ENCODE measurements around the gene RAD50.

RAD50 gene

GRCh38 chr5:132659598-132660493 is 103.1 kb downstream of the RAD50 start:
- no peak overlapping the region for H3K4me3 ChIP-seq (ENCODE audit: low read depth, low read length)

DNA sequence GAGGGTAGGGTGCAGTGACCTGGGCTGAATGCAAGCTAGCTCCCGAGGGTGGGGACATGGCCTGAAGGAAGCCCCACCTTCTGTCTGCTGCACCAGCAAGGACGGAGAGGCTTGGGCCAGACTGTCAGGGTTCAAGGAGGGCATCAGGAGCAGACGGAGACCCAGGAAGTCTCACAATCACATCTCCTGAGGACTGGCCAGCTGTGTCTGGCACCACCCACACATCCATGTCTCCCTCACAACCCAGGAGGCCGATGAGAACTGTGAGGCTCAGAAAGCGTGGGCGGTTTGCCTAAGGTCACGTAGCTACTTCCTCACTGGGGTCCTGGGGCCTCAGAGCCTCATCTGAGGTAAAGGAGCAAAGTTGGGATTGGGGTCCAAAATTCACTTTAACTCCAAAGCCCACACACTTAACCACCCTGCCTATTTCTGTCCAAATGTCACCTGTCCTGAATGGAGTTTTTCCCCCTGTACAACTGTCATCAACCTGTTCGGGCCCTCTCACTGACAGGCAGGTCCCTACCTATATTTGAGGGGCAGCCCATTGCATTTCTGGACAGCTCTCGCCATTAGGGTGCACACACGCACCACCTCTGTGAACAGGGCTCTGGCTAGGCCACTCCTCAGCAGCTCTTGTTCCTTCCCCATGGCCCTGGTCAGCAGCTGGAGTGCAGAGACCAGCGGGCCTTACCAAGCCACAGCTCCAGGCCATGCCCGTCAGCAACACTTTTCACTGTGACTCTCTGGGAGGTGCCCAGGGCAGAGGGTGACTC is 104.6 kb downstream of the RAD50 start:
- H3K4me3 ChIP-seq (ENCODE audit: low read depth, low read length), result no peak overlapping the region

DNA sequence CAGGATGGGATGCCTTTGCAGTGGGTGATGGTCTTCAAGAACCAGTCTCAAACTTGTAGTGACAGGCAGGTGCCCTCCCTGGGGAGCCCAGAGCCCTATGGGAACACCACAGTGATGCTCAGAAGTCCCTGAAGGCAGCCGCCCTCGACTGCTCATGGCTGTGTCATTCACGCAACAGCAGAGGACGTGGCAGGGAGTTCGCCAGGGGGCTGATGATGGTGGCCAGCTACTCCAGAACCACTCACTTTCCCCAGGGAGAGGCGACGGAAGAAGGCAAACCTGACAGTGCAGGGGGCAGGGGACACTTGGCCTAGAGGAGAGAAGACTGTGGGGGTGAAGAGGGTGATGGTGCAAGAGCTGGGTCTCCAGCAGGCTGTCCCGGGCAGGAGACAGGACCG is 105.2 kb downstream of the RAD50 start:
- no peak overlapping the region for H3K4me3 ChIP-seq (ENCODE audit: low read depth, low read length)

- H3K4me3 ChIP-seq (ENCODE audit: low read depth, low read length), result no peak overlapping the region
These were observed 106.4 kb downstream of the RAD50 start for GRCh38 chr5:132662925-132663770.

GRCh38 chr5:132663771-132664695 is 107.3 kb downstream of the RAD50 start:
- no peak overlapping the region for H3K4me3 ChIP-seq (ENCODE audit: low read depth, low read length)

DNA sequence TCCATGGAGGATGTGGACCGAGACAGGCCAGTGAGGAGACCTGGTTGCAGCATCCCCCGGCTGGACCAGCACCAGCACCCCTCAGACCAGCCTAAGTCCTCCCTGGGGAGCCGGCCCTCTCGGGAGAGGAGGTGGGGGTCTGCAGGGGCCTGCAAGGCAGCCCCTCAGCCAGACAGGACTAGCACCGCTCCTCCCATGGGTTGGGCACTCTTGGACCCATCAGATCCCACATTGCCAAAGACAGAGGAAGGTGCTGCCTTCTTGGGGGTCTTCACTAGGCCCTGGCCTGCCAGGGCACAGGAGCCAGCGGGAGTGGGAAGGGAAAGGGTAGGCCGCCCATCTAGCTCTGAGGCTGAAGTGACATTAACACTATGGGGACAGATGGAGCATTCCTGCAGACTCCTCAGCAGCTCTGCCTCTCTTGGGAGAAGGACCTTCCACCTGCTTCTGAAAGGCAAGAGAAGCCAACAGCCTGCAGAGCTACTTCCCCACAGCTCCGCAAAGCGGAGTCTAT is 108.0 kb downstream of the RAD50 start:
- H3K4me3 ChIP-seq (ENCODE audit: low read depth, low read length), result no peak overlapping the region

GRCh38 chr5:132665574-132666080 is 108.8 kb downstream of the RAD50 start:
- no peak overlapping the region for H3K4me3 ChIP-seq (ENCODE audit: low read depth, low read length)

GRCh38 chr5:132666310-132667123 is 109.7 kb downstream of the RAD50 start:
- no peak overlapping the region for H3K4me3 ChIP-seq (ENCODE audit: low read depth, low read length)

DNA sequence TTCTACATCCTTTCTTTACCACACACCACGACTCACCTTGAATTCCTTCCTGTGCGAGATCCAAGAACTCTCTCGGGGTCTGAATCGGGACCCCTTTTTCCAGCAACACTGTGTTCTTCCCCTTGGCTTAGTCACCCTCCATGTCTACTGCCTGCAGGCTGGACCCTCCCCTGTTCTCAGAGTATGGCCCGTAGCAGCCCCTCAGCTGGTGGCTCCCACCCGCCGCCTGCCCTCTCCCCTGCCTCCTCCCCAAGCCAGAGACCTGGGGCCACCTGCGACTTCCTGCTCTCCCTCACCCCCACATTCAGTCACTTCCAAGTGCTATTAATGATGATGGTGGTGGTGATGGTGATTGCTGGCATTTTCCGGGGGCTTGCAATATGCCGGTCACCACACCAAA is 110.5 kb downstream of the RAD50 start:
- H3K4me3 ChIP-seq (ENCODE audit: low read depth, low read length), result no peak overlapping the region

- H3K4me3 ChIP-seq (ENCODE audit: low read depth, low read length), result no peak overlapping the region
These were observed 111.3 kb downstream of the RAD50 start for GRCh38 chr5:132667761-132668705.

GRCh38 chr5:132668706-132669454 is 112.1 kb downstream of the RAD50 start:
- no peak overlapping the region for H3K4me3 ChIP-seq (ENCODE audit: low read depth, low read length)

DNA sequence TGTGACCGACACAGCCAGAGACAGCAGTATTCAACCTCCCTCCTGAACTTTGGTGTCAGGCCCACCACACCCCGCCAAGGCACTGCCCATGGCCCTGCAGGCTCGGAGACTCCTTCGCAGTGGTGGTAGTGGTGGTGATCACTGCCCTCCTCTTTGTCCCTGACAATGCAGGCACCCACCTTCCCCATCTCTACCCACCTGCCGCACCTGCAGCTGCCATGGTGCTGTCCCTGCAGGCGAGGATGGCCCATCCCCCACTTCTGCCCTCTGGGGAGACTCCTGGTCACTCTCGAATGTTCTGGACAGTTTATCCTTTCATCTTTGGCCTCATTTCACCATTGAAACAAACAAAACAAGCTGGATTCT is 112.7 kb downstream of the RAD50 start:
- no peak overlapping the region for H3K4me3 ChIP-seq (ENCODE audit: low read depth, low read length)

DNA sequence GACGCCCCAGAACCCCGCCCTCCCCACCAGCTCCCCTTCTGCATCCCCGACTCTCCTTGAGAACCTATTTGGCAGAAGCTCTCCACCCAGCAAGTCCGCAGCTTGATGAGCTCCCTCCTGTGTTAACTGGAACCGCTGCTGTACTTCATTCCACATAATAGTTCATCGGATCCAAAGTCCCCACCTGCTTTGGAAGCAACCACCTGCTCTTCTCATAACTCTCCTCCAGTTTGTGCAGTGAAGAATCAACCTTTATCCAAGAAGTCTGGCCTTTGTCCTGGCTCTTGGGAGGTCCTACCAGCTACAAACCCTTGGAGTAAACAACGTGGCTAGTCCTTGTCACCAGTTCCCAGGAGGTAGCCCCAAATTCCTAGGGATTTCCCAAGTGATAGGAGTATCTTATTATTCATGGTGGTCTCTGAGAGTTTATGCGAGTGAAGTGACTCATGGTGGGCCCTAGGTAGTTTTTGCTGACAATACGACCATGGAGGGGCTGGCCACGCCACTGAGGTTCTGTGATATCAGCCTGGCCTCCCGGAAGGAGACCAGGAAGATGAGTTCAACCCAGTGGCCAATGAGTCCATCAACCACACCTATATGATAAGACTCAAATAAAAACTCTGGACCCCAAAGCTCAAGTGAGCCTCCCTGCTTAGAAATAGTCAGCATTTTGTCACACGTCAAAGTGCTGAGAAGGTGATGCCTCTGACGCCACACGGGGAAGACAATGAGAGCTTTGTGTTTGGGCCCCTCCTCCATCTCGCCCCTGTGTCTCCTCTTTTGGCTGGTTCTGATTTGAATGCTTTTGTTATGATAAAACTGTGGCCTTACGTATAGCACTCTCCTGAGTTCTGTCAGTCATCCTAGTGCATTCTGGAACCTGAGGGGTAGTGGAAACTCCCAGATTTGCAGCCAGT is 113.4 kb downstream of the RAD50 start:
- no peak overlapping the region for H3K4me3 ChIP-seq (ENCODE audit: low read depth, low read length)

GRCh38 chr5:132671000-132671399 is 114.2 kb downstream of the RAD50 start:
- no peak overlapping the region for H3K4me3 ChIP-seq (ENCODE audit: low read depth, low read length)

GRCh38 chr5:132673488-132673887 is 116.7 kb downstream of the RAD50 start:
- no peak overlapping the region for H3K4me3 ChIP-seq (ENCODE audit: low read depth, low read length)
